Measurements from ENCODE around the gene ANAPC13.

DNA sequence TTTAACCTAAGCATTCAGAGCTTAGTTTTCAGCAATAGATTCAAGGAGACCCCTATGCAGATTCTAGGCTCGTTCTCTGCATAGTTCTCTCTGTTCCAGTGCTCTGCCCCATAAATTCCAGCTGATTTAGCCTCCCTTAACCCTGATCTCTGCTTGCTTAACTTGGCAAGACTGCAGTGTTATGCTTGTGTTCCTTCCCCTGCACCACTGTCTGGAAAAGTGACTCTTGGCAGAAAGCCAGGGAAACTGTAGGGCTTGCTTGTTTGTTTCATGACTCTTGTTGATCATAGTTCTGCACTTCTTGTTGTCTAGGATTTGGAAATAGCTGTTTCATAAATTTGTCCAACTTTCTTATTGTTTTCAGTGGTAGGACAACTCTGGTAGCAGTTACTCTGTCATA, 40.1 kb downstream of the ANAPC13 start:
- no peak for TF ChIP-seq POLR2AphosphoS5 (IDR thresholded peaks at IDR 0.05)
- TF ChIP-seq, protein P1, sequence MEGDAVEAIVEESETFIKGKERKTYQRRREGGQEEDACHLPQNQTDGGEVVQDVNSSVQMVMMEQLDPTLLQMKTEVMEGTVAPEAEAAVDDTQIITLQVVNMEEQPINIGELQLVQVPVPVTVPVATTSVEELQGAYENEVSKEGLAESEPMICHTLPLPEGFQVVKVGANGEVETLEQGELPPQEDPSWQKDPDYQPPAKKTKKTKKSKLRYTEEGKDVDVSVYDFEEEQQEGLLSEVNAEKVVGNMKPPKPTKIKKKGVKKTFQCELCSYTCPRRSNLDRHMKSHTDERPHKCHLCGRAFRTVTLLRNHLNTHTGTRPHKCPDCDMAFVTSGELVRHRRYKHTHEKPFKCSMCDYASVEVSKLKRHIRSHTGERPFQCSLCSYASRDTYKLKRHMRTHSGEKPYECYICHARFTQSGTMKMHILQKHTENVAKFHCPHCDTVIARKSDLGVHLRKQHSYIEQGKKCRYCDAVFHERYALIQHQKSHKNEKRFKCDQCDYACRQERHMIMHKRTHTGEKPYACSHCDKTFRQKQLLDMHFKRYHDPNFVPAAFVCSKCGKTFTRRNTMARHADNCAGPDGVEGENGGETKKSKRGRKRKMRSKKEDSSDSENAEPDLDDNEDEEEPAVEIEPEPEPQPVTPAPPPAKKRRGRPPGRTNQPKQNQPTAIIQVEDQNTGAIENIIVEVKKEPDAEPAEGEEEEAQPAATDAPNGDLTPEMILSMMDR (IDR thresholded peaks at IDR 0.05): no peak
- no peak for TF ChIP-seq POLR2A (IDR thresholded peaks at IDR 0.05)
- no peak for TF ChIP-seq EP300 (IDR thresholded peaks at IDR 0.05)

All from sigmoid colon (tissue), 4 donors.